AG08395 (cell line): ENCODE measurements around the gene RPL13.

Experiments used
- DNase-seq: peaks from one replicate; pipeline ENCODE4 v3.0.0; 2012; ENCODE audit warnings: mixed read lengths, low spot score

The RPL13 gene

DNA sequence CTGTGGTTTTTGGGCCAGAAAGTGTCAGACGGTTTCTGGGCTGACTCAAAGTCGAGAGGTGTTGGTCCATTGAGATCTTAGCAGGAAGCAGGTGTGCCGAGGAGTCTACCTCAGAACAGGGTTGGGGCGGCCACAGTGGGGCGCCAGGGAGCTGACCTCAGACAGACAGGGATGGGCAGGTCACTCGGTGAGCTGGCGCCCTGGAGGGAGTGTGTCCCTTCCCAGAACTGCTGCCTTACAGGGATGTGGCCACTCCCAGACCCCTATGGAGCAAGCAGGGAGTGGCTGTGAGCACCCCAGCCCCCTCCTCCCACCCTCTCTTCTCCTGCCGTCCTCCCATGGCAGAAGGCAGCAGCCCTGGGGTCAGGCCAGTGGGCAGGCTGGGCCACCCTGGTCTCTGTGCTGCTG is 39.0 kb downstream of the RPL13 start:
- no peak for DNase-seq

- DNase-seq, result no peak
Observed at GRCh38 chr16:89599902-89600301, 39.4 kb downstream of the RPL13 start.

- no peak for DNase-seq
Observed at GRCh38 chr16:89600427-89600826, 39.9 kb downstream of the RPL13 start.

- DNase-seq, result no peak
Observed at GRCh38 chr16:89600956-89601355, 40.5 kb downstream of the RPL13 start.

DNA sequence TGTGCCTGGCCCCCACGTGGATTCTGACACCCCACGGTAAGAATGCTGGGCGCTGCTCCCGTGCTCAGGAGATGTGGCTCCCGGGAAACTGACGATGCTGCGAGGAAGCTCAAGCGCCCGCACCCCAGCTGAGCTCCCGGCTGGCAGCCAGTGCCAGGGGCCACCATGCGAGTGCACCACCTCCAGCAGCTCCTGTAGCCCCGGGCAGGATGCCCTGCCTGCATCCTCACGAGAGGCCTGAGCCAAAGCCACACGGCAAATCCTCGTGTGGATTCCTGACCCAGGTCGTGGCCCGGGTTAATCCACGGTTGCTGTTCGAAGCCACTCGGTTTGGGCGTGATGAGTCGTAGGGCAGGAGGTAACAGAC is 41.4 kb downstream of the RPL13 start:
- DNase-seq, result no peak

DNA sequence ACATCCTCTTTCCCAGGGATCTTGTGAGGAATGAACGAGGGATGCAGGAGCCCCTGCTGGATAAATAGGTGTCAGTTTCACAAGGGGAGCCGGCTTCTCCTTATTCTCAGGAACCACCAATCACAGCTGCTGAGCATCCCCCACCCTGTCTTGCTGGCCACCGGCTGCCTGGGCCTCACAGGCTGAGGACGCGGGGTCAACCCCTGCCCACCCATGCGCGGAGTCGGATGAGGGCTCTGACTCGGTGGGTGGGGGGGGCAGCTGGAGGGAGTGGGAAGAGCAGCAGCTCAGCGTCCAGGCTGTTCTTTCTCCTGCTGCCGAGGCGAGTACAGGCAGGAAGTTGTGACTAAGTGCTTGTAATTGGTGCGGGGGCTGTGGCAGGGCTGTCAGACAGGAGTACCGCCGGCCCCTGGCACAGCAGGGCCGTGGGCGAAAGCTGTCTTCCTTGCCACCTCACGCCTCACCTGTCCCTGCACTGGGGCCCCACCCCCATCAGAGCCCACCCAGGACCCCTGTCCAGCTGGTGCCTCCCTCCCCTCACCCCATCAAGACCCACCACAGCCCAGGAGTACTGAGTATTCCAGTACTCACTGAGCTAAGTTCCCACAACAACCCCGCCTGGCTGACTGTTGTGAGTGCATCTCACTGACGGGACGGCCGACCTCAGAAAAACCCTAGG is 41.9 kb downstream of the RPL13 start:
- peak; percentile 86 for DNase-seq

DNA sequence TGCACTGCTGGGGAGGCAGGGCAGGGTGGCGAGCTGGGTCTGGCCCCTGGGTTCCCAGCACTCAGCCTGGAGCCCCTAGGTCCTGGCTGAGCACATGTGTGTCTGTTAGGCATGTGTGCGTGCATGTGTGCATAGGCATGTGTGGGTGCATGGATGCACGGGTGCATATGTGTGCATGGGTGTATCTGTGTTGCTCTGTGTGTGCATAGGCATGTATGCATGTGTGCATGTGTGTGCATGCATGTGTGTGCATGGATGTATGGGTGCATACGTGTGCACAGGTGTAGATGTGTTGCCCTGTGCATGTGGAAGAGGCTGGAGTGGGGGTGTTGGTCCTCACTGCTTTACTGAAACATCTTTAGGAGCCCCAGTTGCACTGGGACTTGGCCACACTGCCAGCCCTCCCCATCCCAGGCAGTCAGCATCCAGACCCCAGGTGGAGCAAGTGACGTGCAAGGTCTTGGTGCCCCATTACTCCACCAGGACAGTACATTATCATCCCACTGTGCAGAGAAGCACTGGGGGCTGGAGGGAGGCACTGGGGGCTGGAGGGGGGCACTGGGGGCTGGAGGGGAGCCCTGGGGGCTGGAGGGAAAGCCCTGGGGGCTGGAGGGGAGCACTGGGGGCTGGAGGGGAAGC is 42.6 kb downstream of the RPL13 start:
- DNase-seq, result no peak

- DNase-seq, result no peak
Observed at GRCh38 chr16:89604764-89605163, 44.3 kb downstream of the RPL13 start.

DNA sequence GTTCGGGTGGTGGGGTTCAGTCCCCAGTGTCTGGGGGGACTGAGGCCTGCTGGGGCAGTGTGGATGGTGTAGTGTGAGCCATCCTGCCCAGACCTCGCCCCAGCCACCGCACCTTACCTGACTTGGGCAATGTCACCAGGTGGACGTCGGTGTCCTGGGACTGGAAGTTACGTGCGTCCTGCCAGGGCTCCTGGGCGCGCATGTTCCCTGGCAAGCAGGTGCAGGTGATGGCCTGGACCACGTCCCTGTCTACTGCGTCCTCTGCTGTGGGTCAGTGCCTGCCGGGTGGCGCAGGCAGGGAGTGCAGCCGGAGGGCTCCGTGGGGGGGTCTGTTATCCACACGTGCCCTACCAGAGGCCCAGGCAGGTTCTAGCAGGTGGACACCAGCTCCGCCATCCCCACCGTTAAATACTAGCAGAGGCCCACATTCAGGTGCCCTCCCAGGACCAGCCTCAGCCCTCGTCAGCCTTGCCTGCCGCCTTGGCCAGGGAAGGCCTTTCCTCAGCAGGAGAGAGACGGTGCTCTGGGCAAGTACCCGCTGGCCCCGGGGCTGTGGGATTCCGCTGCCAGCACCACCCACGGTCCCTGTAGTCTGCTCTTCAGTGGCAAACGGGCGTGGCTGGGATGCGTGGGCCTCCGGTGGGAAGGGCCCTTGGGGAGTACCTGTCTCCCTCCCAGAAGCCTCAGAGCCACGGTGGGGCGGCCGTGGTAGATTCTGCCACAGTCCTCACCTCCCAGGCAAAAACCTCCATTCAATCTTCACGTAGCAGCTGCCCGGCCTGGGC is 44.9 kb downstream of the RPL13 start:
- no peak for DNase-seq

- no peak for DNase-seq
Observed at GRCh38 chr16:89606006-89606405, 45.5 kb downstream of the RPL13 start.

DNA sequence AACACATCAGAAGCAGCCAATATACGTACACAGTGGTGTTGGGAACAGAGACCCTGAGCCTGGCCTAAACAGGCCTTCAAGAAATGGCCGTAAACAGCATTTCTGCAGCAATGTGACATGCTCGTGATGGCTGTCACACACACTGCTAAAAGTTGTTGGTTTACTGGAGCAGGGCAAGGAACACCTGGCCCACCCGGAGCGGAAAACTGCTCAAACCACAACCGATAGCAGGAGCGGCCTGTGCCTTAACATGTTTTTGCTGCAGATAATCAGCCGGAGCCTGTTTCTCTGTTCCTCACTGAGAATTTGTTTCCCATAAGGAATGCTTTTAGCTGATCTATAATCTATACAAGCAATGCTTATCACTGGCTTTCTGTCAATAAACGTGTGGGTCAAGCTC is 47.0 kb downstream of the RPL13 start:
- DNase-seq, result no peak

GRCh38 chr16:89607937-89608740 is 47.7 kb downstream of the RPL13 start:
- no peak for DNase-seq

GRCh38 chr16:89610108-89610453 is 49.6 kb downstream of the RPL13 start:
- no peak for DNase-seq

GRCh38 chr16:89612415-89613166 is 52.1 kb downstream of the RPL13 start:
- DNase-seq, result no peak

DNA sequence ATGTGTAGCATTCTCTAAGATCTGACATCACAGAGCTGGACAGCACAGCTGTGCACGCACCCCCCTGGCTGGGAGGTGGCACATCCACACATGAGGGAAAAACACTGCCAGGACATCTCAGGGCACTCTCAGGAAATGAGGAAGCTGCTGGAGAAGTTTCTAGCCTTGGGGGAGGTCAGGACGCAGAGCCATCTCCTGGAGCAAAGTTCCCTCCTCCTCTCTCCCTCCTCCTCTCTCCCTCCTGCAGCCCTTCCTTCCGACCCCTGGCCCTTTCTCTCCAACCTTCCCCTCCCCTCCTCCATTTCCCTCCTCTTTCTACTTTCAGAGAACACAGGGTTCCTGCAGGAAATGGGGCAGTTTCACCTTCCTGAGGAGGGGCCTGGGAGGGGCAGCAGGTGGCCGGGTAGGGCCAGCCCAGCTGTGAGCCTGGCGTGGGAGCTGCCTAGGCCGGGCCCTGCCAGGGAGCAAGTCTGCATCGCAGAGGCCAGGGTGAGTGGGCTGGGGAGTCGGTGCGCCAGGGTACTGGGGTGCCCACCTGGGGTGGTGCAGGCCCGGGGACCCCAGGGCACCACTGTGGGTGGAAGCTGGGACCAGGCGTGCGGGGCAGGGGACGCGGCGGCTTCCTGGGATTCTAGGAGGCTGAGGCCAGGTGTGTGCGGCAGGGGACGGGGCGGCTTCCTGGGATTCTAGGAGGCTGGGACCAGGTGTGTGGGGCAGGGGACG is 52.9 kb downstream of the RPL13 start, which contains the start of gene DPEP1:
Gene DPEP1, plus strand, starts transcription at position 412 of the 723 bp plus-strand sequence. CDS start 16,769 bp downstream, outside the sequence.
- no peak for DNase-seq

DNA sequence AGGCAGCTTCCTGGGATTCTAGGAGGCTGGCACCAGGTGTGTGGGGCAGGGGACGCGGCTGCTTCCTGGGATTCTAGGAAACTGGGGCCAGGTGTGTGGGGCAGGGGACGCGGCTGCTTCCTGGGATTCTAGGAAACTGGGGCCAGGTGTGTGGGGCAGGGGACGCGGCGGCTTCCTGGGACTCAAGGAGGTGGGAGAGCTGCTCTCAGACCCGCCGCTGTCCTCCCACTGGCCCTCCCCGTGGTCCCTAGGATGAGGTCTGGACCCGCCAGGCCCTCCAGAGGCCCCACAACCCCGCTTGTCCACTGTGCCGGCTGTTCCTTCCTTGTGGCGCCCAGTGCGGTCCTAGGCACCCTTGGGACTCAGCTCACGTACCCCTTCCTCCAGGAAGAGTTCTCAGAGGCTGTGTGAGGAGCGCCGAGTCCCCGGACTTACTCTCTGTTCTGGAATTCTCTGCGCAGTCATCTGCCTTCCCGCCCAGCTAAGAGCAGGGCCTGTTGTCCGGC is 53.5 kb downstream of the RPL13 start:
- DNase-seq, result no peak
